WTC11 (cell line): ENCODE results near the gene GID4. TPM values are rescaled to one million over a fixed set of nuclear protein-coding genes. Genes with fewer than 3 reads are reported as not detected.

Experiments
- ATAC-seq: fragments of 200-7000 bp; cut with Tn5 transposase; 2 replicates; pipeline ENCODE4 v1.10.0; 2021; ENCODE audit warnings: mild to moderate bottlenecking, moderate library complexity
- CTCF ChIA-PET: fragments of 300-600 bp; sonication (Branson Sonifier 250); formaldehyde crosslinking; loops from one replicate; lab custom pipeline; 2021; ENCODE audit warnings: antibody characterized with exemption; lab: Charles Lee
- POLR2A ChIA-PET: fragments of 350-600 bp; sonication (Branson Sonifier 250); formaldehyde crosslinking; loops from one replicate; lab custom pipeline; 2021; ENCODE audit warnings: antibody characterized with exemption; lab: Charles Lee
- DNase-seq: peaks from one replicate; pipeline ENCODE4 v3.0.0; 2021; ENCODE audit warnings: low spot score
- H3K27ac Mint-ChIP-seq: 2 replicates; pipeline ENCODE4 v1.8.0; 2021; ENCODE audit warnings: mixed read lengths
- H3K27me3 Mint-ChIP-seq: 2 replicates; pipeline ENCODE4 v1.8.0; 2021; ENCODE audit warnings: low read depth, mild to moderate bottlenecking, moderate library complexity, mixed read lengths
- H3K36me3 Mint-ChIP-seq: 2 replicates; pipeline ENCODE4 v1.8.0; 2021; ENCODE audit warnings: mixed read lengths
- H3K4me1 Mint-ChIP-seq: 2 replicates; pipeline ENCODE4 v1.8.0; 2022; ENCODE audit warnings: mixed read lengths
- H3K4me3 Mint-ChIP-seq: 2 replicates; pipeline ENCODE4 v1.8.0; 2021; ENCODE audit warnings: mild to moderate bottlenecking, moderate library complexity, mixed read lengths
- H3K9me3 Mint-ChIP-seq: 2 replicates; pipeline ENCODE4 v1.8.0; 2021; ENCODE audit warnings: mixed read lengths
- ATF1 ChIP-seq: sonication (generic); formaldehyde crosslinking; IDR thresholded peaks from 2 replicates; pipeline ENCODE4 v1.8.1; 2023; ENCODE audit warnings: mild to moderate bottlenecking, moderate library complexity, missing genetic modification reagents
- CTCF ChIP-seq: fragments of 200-600 bp; IDR thresholded peaks from 2 replicates; pipeline ENCODE4 v1.8.0; 2022; ENCODE audit warnings: antibody characterized with exemption
- EMX1 ChIP-seq: fragments of 250-450 bp; sonication (Bioruptor Pico); IDR thresholded peaks from 2 replicates; pipeline ENCODE4 v1.8.0; 2021; ENCODE audit warnings: mild to moderate bottlenecking
- FOXP1 ChIP-seq: sonication (generic); formaldehyde crosslinking; IDR thresholded peaks from 2 replicates; pipeline ENCODE4 v1.8.0; 2022; ENCODE audit warnings: missing genetic modification reagents, mild to moderate bottlenecking, moderate library complexity, borderline replicate concordance
- GABPB1 ChIP-seq: sonication (generic); formaldehyde crosslinking; IDR thresholded peaks from 2 replicates; pipeline ENCODE4 v1.8.1; 2023; ENCODE audit warnings: mild to moderate bottlenecking, missing genetic modification reagents
- HMGA2 ChIP-seq: fragments of 250-450 bp; sonication (Bioruptor Pico); IDR thresholded peaks from 2 replicates; pipeline ENCODE4 v1.4.0; 2021; ENCODE audit warnings: mild to moderate bottlenecking, moderate library complexity
- HMGXB4 ChIP-seq: sonication (generic); formaldehyde crosslinking; IDR thresholded peaks from 2 replicates; pipeline ENCODE4 v1.8.1; 2023; ENCODE audit warnings: mild to moderate bottlenecking, moderate library complexity, missing genetic modification reagents
- JUN ChIP-seq: sonication (generic); formaldehyde crosslinking; IDR thresholded peaks from 2 replicates; pipeline ENCODE4 v1.8.0; 2023; ENCODE audit warnings: mild to moderate bottlenecking, missing genetic modification reagents
- PRRX2 ChIP-seq: fragments of 250-450 bp; sonication (Bioruptor Pico); IDR thresholded peaks from 2 replicates; pipeline ENCODE4 v1.8.0; 2021; ENCODE audit warnings: mild to moderate bottlenecking
- SMAD3 ChIP-seq: sonication (generic); formaldehyde crosslinking; IDR thresholded peaks from 2 replicates; pipeline ENCODE4 v1.8.0; 2022; ENCODE audit warnings: missing genetic modification reagents, mild to moderate bottlenecking, borderline replicate concordance
- TP53 ChIP-seq: sonication (generic); formaldehyde crosslinking; IDR thresholded peaks from 2 replicates; pipeline ENCODE4 v1.8.1; 2023; ENCODE audit warnings: mild to moderate bottlenecking, missing genetic modification reagents
- ZMAT4 ChIP-seq: fragments of 250-450 bp; sonication (Bioruptor Pico); IDR thresholded peaks from 2 replicates; pipeline ENCODE4 v1.9.0; 2021; ENCODE audit warnings: mild to moderate bottlenecking
- ZNF121 ChIP-seq: sonication (generic); formaldehyde crosslinking; IDR thresholded peaks from 2 replicates; pipeline ENCODE4 v1.8.0; 2023; ENCODE audit warnings: missing genetic modification reagents
- total RNA-seq: library from RNA; stranded (reverse); gene quantifications from 3 replicates; pipeline ENCODE4 v1.2.3, GENCODE V29; 2021
- TF ChIP-seq, protein P1 (sequence below): fragments of 250-450 bp; sonication (Bioruptor Pico); conservative IDR thresholded peaks from 2 replicates; pipeline ENCODE4 v1.9.0; 2021; ENCODE audit warnings: mild to moderate bottlenecking
- TF ChIP-seq, protein P2 (sequence below): fragments of 250-450 bp; sonication (Bioruptor Pico); IDR thresholded peaks from 2 replicates; pipeline ENCODE4 v1.9.0; 2021; ENCODE audit warnings: moderate library complexity, mild to moderate bottlenecking, inconsistent platforms, borderline replicate concordance
- TF ChIP-seq, protein P3 (sequence below): sonication (generic); formaldehyde crosslinking; IDR thresholded peaks from 2 replicates; pipeline ENCODE4 v1.8.0; 2023; ENCODE audit warnings: missing genetic modification reagents
- TF ChIP-seq, protein P4 (sequence below): sonication (generic); formaldehyde crosslinking; conservative IDR thresholded peaks from 2 replicates; pipeline ENCODE4 v1.8.1; 2023; ENCODE audit warnings: mild to moderate bottlenecking, low read depth, missing genetic modification reagents, moderate library complexity

GID4 gene
- total RNA-seq, 1 experiment from 2014 or later: 16.0 TPM

- Mint-ChIP-seq H3K4me1 (no peaks in the 10 kb centered on the region), H3K9me3 (no peaks in the 10 kb centered on the region), H3K36me3 (no peaks in the 10 kb centered on the region), H3K27me3 (no peaks in the 10 kb centered on the region), H3K27ac (peak overlapping the region; percentile 42; the same call in 1 of the 2 replicates), H3K4me3 (no peak overlapping the region)
- ChIA-PET CTCF (interaction anchor here (0.7 to 2.2 kb wide), 3 partner anchors 39 to 143 kb away, joined by 3 to 19 read pairs (median 17); no protein-coding TSS in a partner anchor), POLR2A (no interaction called here)
- no peak for ATAC-seq
- no peak for DNase-seq
- TF ChIP-seq, protein P1, sequence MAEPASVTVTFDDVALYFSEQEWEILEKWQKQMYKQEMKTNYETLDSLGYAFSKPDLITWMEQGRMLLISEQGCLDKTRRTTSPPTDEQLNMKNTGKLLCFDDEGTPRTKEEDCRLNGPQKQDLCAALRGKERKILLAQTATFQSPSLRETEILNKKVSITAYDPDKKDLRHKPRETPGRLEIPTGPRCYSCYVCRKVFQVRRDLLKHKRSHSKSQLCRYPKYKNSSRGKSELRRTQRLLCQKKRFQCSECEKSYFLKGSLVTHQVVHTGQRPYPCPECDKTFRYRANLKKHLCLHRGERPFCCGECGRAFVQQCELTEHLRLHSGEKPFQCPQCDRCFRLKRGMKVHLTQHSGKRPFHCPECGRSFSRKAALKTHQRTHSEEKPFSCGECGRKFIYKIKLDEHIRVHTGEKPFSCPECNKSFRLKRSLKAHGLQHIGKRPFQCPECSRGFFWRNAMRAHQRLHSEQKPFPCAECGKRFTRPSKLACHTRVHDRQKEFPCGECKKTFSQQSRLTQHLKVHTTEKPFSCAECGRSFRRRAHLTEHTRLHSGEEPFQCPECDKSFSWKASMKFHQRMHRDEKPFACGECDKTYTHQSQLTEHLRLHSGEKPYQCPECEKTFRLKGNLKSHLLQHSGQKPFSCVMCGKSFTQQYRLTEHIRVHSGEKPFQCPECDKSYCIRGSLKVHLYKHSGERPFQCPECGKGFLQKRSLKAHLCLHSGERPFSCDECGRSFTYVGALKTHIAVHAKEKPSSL: no peak
- TF ChIP-seq TP53 (CRISPR knock-in tag): no peak
- no peak for TF ChIP-seq HMGA2 (CRISPR knock-in tag)
- TF ChIP-seq JUN (CRISPR knock-in tag): no peak
- TF ChIP-seq FOXP1 (CRISPR knock-in tag): no peak
- no peak for TF ChIP-seq ZMAT4 (CRISPR knock-in tag)
- TF ChIP-seq, protein P2, sequence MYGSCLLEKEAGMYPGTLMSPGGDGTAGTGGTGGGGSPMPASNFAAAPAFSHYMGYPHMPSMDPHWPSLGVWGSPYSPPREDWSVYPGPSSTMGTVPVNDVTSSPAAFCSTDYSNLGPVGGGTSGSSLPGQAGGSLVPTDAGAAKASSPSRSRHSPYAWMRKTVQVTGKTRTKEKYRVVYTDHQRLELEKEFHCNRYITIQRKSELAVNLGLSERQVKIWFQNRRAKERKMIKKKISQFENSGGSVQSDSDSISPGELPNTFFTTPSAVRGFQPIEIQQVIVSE (CRISPR knock-in tag): no peak
- TF ChIP-seq SMAD3 (CRISPR knock-in tag): no peak
- TF ChIP-seq CTCF: no peak
- no peak for TF ChIP-seq EMX1
These were observed 7.3 kb upstream of the GID4 start for GRCh38 chr17:18031955-18032354.

GRCh38 chr17:18033442-18034099 lies 5.6 kb upstream of the GID4 start:
- Mint-ChIP-seq H3K4me1 (peaks cover 11% of the 10 kb centered on the region), H3K27me3 (no peaks in the 10 kb centered on the region), H3K27ac (no peak overlapping the region), H3K9me3 (no peaks in the 10 kb centered on the region), H3K36me3 (no peaks in the 10 kb centered on the region), H3K4me3 (no peak overlapping the region)
- peak; percentile 95 for ATAC-seq
- POLR2A ChIA-PET: no interaction called here
- CTCF ChIA-PET: interaction anchor here (0.8 to 3.1 kb wide), 17 partner anchors 9 to 536 kb away, joined by 3 to 32 read pairs (median 5); partner anchors contain the start of genes DRC3 and TOM1L2
- TF ChIP-seq PRRX2 (CRISPR knock-in tag) (no peak), ZNF121 (CRISPR knock-in tag) (peak; percentile 90), GABPB1 (peak; percentile 44; the same call in 1 of the 2 replicates), CTCF (peak; percentile 39; the same call in 1 of the 2 replicates)
- DNase-seq: no peak

DNA sequence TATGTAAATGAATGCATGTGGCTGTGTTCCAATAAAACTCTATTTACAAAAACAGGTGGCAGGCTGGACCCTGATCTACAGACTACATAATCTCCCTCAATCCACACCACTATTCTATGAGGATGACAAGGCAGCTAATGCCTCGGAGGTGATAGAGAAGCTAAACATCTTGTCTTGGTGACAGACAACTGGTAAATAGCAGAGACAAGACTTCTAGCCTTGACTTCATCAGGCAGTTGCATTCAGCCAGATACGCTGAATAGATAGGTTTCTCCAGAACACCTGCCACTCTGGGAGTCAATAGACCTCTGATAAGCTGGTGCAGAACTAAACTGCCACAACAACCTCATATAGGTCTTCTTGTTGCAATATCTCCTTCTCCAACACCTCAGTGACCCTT lies 3.5 kb upstream of the GID4 start:
- Mint-ChIP-seq H3K27ac (no peak overlapping the region), H3K36me3 (no peaks in the 10 kb centered on the region), H3K27me3 (no peaks in the 10 kb centered on the region; the same call in 1 of the 2 replicates), H3K4me3 (no peak overlapping the region), H3K9me3 (no peaks in the 10 kb centered on the region), H3K4me1 (peaks cover 18% of the 10 kb centered on the region)
- DNase-seq (no peak), ATAC-seq (no peak)
- ChIA-PET POLR2A (no interaction called here), CTCF (interaction anchor here (1.4 to 3.1 kb wide), 2 partner anchors 41 to 255 kb away, joined by 3 to 32 read pairs; no protein-coding TSS in a partner anchor)
- TF ChIP-seq, protein P3, sequence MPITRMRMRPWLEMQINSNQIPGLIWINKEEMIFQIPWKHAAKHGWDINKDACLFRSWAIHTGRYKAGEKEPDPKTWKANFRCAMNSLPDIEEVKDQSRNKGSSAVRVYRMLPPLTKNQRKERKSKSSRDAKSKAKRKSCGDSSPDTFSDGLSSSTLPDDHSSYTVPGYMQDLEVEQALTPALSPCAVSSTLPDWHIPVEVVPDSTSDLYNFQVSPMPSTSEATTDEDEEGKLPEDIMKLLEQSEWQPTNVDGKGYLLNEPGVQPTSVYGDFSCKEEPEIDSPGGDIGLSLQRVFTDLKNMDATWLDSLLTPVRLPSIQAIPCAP (CRISPR knock-in tag): no peak
- TF ChIP-seq, protein P4, sequence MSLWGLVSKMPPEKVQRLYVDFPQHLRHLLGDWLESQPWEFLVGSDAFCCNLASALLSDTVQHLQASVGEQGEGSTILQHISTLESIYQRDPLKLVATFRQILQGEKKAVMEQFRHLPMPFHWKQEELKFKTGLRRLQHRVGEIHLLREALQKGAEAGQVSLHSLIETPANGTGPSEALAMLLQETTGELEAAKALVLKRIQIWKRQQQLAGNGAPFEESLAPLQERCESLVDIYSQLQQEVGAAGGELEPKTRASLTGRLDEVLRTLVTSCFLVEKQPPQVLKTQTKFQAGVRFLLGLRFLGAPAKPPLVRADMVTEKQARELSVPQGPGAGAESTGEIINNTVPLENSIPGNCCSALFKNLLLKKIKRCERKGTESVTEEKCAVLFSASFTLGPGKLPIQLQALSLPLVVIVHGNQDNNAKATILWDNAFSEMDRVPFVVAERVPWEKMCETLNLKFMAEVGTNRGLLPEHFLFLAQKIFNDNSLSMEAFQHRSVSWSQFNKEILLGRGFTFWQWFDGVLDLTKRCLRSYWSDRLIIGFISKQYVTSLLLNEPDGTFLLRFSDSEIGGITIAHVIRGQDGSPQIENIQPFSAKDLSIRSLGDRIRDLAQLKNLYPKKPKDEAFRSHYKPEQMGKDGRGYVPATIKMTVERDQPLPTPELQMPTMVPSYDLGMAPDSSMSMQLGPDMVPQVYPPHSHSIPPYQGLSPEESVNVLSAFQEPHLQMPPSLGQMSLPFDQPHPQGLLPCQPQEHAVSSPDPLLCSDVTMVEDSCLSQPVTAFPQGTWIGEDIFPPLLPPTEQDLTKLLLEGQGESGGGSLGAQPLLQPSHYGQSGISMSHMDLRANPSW (CRISPR knock-in tag): no peak
- TF ChIP-seq HMGXB4 (CRISPR knock-in tag): no peak
- TF ChIP-seq ATF1 (CRISPR knock-in tag): no peak
